GM12801 (cell line): Measurements from ENCODE around the gene NOS3.

Source experiments
- TF ChIP-seq, protein P1 (sequence below): IDR thresholded peaks from one replicate; pipeline ENCODE4 v1.5.1; 2011; ENCODE audit warnings: control low read depth; ENCODE audit not compliant: insufficient read length; ENCODE audit errors: extremely low read depth

The NOS3 gene

DNA sequence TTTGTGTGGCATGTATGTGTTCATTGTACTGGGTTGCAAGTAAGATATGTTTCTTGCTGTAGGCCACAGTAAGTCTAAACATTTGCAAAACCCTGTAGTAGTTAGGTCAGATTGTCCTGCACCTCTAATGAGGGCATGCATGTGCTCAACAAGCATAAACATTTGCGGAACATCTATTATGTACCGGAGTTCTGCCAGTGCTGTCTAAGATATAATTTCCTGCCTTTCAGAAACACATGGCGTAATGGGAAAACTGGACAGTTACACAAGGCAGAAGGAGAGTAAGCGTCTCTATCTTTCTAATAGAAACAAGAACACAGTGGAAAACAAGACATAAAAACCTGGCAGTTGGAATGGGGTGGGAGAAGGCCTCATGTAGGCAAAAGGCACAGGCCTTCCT lies 40.2 kb downstream of the NOS3 start:
- TF ChIP-seq, protein P1, sequence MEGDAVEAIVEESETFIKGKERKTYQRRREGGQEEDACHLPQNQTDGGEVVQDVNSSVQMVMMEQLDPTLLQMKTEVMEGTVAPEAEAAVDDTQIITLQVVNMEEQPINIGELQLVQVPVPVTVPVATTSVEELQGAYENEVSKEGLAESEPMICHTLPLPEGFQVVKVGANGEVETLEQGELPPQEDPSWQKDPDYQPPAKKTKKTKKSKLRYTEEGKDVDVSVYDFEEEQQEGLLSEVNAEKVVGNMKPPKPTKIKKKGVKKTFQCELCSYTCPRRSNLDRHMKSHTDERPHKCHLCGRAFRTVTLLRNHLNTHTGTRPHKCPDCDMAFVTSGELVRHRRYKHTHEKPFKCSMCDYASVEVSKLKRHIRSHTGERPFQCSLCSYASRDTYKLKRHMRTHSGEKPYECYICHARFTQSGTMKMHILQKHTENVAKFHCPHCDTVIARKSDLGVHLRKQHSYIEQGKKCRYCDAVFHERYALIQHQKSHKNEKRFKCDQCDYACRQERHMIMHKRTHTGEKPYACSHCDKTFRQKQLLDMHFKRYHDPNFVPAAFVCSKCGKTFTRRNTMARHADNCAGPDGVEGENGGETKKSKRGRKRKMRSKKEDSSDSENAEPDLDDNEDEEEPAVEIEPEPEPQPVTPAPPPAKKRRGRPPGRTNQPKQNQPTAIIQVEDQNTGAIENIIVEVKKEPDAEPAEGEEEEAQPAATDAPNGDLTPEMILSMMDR, result no peak

DNA sequence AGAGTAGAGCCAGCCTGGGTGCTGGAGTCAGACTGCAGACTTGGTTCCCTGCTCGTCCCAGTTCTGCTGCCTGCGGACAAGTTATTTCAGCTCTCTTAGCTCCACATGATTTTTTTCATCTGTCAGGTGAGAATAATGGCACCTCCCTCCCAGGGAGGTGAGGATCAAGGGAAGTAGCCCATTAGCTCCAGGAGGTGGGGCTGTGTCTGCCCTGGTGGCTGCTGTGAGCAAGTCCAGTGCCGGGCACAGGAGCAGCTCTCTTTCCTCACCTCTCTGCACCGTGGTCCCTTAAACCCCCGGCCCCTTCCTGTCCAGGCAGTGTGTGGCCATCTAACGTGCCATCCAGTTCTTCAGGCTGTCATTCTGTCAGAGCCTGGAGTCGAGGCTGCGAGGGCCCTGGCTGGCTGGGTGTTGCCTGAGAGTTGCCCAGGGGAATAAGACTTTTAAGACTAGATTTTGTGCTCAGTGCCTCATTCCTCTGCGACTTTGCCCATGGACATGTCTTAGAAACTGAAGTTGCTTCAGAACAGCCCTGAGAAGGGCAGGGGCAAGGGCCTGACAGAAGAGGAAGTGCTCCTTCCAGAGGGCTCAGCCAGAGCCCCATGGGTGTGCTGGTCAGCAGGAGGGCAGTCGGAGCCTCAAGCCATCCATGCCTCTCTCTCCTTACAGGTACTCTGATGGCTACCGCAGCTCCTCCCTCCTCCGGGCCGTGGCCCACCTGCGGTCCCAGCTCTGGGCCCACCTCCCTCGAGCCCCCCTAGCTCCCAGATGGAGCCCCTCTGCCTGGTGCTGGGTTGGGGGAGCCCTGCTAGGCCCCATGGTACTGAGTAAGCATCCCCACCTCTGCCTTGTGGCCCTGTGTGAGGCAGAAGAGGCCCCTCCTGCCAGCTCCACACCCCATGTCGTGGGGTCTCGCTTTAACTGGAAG lies 42.4 kb downstream of the NOS3 start:
- TF ChIP-seq, protein P1, result no peak

DNA sequence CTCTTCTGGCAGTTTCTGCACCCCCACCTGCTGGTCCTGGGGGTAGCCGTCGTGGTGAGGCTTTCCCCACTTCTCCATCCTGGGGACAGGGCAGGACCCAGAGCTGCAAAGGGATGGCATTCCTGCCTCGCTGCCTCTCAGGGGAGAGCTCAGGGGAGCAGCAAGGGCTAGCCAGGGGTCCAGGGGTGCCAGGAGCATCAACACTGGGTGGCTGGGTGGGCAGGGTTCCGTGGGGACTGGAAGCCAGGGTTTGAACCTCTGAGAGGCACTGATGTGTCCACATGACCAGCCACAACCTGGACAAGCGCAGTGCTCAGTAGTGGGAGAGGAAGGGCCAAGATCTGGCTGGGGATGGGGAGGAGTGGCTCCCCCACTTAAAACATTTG lies 43.0 kb downstream of the NOS3 start:
- TF ChIP-seq, protein P1, result no peak

DNA sequence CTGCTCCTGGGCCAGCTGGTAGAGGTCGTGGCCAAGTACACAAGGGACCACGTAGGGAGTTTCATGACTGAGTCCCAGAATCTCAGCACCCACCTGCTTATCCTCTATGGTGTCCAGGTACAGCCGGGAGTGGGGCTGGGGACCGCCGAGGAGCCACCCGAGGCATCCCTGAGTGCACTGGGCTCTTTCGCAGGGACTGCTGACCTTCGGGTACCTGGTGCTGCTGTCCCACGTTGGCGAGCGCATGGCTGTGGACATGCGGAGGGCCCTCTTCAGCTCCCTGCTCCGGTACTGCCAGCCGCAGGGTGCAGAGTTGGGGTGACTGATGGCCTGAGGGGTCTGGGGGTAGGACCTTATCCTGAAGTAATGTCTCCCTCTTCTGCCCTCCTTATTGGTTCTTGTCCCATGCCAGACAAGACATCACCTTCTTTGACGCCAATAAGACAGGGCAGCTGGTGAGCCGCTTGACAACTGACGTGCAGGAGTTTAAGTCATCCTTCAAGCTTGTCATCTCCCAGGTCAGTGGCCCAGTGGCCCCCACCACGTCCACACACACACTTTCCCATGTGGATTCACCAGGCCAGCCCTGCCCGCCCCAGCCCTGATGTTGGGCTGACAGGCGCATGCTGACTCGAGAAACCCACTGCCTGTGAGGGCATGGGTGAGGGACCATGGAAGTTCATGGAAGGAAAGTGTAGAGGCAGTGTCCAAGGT lies 43.7 kb downstream of the NOS3 start:
- TF ChIP-seq, protein P1, result no peak

DNA sequence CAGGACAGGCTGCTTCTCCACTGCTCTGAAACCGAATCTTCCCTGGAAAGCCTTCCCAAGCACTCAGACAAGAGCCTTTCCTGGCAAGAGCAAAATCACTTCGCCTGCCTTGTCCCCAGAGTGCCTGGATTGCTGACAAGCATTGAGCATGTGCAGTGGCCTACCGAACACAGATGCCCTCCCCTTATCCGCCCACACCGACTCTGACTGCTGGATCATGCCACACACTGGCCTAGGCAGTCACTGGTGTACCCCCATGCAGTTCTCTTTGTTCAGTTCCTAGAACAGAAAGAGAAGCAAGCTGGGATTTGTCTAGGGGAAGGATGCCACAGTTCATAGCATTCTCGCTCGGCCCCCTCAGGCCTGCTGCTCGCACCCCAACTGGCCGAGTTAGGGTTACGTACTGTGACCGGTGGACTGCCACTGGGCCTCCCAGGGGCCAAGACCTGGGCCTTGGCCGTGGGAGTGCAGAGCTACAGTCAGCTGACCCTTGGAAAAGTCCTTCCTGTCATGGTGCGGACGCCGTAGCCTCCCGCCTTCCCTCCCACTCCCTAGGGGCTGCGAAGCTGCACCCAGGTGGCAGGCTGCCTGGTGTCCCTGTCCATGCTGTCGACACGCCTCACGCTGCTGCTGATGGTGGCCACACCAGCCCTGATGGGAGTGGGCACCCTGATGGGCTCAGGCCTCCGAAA lies 44.4 kb downstream of the NOS3 start:
- TF ChIP-seq, protein P1, result no peak

DNA sequence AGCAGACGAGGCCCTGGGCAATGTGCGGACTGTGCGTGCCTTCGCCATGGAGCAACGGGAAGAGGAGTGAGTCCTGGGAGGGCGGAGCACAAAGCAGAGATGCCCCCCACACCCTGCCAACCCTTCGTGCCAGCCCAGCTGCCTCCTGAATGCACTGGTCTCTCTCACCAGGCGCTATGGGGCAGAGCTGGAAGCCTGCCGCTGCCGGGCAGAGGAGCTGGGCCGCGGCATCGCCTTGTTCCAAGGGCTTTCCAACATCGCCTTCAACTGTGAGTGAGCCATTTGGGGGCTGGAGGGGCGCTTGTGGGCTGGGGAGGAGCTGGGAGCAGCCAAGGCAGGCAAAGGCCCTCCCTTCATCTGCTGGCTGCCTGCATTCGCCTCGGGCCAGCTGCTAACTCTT lies 45.1 kb downstream of the NOS3 start:
- TF ChIP-seq, protein P1, result no peak
